Activated T-cell treated with anti-CD3 and anti-CD28 coated beads, Interleukin-2, amount 50 U/mL, for 72 hours (primary cell): ENCODE results near the gene GPRASP2. TPM values are rescaled to one million over a fixed set of nuclear protein-coding genes. Genes with fewer than 3 reads are reported as not detected.

Source experiments
- ATAC-seq, 2 donors: fragments of 150-1000 bp; cut with Tn5 transposase; replicated peaks in 1 of 2; 2 replicates each; pipeline ENCODE4 v1.10.0; 2021; ENCODE audit warnings: moderate library complexity in 2 of 2, mild to moderate bottlenecking in 1 of 2
- DNase-seq, 2 donors: peaks; one replicate each; pipeline ENCODE4 v3.0.0; 2021 to 2022; ENCODE audit warnings: mixed read lengths in 1 of 2
- H3K27ac Mint-ChIP-seq: one replicate; pipeline ENCODE4 v1.8.0; 2022; ENCODE audit warnings: mild to moderate bottlenecking, moderate library complexity, mixed read lengths
- H3K27me3 Mint-ChIP-seq: one replicate; pipeline ENCODE4 v1.8.0; 2022; ENCODE audit warnings: low read depth, mixed read lengths
- H3K36me3 Mint-ChIP-seq, 2 donors: one replicate each; pipeline ENCODE4 v1.8.0; 2022; ENCODE audit warnings: mixed read lengths in 2 of 2, mild to moderate bottlenecking in 1 of 2; ENCODE audit not compliant: insufficient read depth in 2 of 2
- H3K4me1 Mint-ChIP-seq: one replicate; pipeline ENCODE4 v1.8.0; 2022; ENCODE audit warnings: low read depth, mixed read lengths
- H3K4me3 Mint-ChIP-seq, 2 donors: one replicate each; pipeline ENCODE4 v1.8.0; 2022; ENCODE audit warnings: mild to moderate bottlenecking in 2 of 2, mixed read lengths in 2 of 2, moderate library complexity in 2 of 2
- H3K9me3 Mint-ChIP-seq, 2 donors: one replicate each; pipeline ENCODE4 v1.8.0; 2022; ENCODE audit warnings: mixed read lengths in 2 of 2
- total RNA-seq, 2 donors: library from RNA; stranded (reverse); gene quantifications; one replicate each; pipeline ENCODE4 v1.2.3, GENCODE V29; 2022

Gene GPRASP2
- total RNA-seq, 2 donors from 2014 or later, result 0.60 to 1.4 TPM

- Mint-ChIP-seq H3K4me3 (peak overlapping the region; percentile 40 to 58), H3K36me3 (peaks cover 0 to 2% of the 10 kb centered on the region in 2 donors)
- ATAC-seq, result peak; percentile 75 to 82
Observed at GRCh38 chrX:102767287-102767686, 55.0 kb downstream of the GPRASP2 start.

More at GRCh38 chrX:102767287-102767686, 55.0 kb downstream of the GPRASP2 start:
- no peak for DNase-seq
- no peaks in the 10 kb centered on the region for H3K9me3 Mint-ChIP-seq
- H3K4me1 Mint-ChIP-seq, result peaks cover 27% of the 10 kb centered on the region
- H3K27ac Mint-ChIP-seq, result peak overlapping the region; percentile 57
- H3K27me3 Mint-ChIP-seq, result peaks cover 10% of the 10 kb centered on the region

Other genes with a start within 250 kb of the GPRASP2 start
- not detected for gene TCP11X2, start 240.6 kb upstream of the GPRASP2 start, total RNA-seq
- gene TMSB15A, start 195.7 kb upstream of the GPRASP2 start, total RNA-seq, result under 1 TPM; 0.62 to 0.63 TPM
- 10 to 100 TPM; 10.7 to 11.5 TPM for gene ARMCX5, start 112.9 kb upstream of the GPRASP2 start, total RNA-seq
- 1 to 10 TPM; 5.9 to 7.4 TPM for gene GPRASP1, start 61.0 kb upstream of the GPRASP2 start, total RNA-seq
- gene GPRASP3, start 8.3 kb downstream of the GPRASP2 start, total RNA-seq, result 1 to 10 TPM; 2.4 to 3.1 TPM
- under 1 TPM in 1 of 2 donors, not detected in 1; 0.24 TPM for gene RAB40AL, start 224.8 kb downstream of the GPRASP2 start, total RNA-seq